HG03565 (cell line): ENCODE results near the gene PDXDC1.
"Not testable (repeated sequence)": the region's sequence is repeated elsewhere in the genome, so short reads cannot be mapped to it uniquely, and the experiment has no call there.

Experiments
- ATAC-seq: cut with Tn5 transposase; IDR thresholded peaks from one replicate; pipeline ENCODE4 v1.9.1; 2021; ENCODE audit warnings: mild to moderate bottlenecking, moderate library complexity; ENCODE audit not compliant: unreplicated experiment

Gene PDXDC1

GRCh38 chr16:15015671-15016070 lies 40.8 kb downstream of the PDXDC1 start:
- not testable (repeated sequence) for ATAC-seq

- not testable (repeated sequence) for ATAC-seq
Observed at GRCh38 chr16:15016354-15016753, 41.5 kb downstream of the PDXDC1 start.

DNA sequence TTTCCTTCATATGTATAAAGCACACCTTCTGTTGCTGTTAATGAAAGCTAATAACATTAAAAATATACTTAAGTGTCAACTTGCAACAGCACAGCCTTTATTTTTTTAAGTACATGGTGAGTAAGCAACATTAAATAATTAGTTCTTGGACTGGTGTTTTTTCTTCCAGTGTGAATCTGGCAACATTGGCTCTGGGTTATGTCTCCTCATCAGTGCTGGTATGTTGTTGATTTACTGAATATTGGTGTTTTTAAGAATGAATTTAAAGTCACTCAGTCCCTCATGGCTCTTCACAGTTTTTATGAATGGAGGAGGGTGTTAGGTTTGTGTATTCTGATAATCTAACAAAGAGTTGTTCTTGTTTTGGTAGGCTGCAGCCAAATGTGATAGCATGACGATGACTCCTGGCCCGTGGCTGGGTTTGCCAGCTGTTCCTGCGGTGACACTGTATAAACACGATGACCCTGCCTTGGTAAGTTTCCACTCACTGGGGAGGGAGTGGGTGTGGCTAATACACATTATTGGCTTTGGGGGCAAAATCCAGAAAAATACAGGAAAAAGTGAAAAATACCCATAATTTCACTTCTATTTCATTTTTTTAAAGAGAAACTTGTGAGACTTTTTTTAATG lies 42.2 kb downstream of the PDXDC1 start:
- ATAC-seq = not testable (repeated sequence)

- ATAC-seq = not testable (repeated sequence)
Observed at GRCh38 chr16:15021429-15021828, 46.6 kb downstream of the PDXDC1 start.

GRCh38 chr16:15022194-15022593 lies 47.4 kb downstream of the PDXDC1 start:
- ATAC-seq = peak; percentile 82

DNA sequence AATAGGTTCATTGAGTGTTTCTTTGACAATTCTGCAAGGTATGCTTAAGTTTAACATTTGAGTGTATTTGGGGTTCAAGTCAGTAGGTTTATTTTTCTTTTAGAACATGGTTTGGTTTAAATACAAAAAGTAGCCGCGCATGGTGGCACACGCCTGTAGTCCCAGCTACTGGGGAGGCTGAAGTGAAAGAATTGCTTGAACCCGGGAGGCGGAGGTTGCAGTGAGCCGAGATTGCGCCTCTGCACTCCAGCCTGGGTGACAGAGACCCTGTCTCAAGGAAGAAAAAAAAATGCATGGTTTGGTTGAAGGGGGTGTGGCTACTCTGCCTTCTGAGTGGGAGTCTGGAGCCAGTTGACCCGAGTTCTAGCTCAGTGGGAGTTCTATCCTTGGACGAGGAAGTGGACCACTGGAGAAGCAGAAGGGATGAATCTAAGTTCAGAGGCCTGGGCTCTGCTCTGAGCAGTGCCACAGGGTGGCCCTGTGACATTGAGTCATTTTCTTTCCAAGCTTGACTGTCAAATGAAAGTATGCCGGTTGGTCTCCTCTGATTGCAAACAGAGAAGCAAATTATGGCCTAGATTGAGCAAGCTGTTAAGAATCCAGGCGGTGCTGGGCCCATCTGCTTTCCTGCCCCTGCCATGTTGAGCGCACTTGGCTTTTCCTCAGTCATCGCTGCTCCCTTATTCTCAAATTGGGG lies 48.7 kb downstream of the PDXDC1 start:
- ATAC-seq = not testable (repeated sequence)

DNA sequence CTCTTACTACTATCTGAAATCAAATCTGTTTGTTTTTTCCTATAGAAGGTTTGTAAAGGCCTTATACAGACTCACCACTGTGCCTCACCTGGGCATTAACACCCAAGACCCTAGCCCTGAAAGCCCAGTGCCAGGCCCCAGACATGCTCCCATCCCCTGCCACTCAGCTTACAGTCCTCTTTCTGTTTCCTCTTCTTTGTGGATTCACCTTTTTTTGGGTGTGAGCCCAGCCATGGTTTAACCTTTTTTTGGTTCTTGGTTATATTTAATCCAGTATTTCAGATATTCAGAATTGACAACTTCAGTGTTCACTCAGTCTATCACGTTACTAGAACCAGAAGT lies 50.0 kb downstream of the PDXDC1 start:
- ATAC-seq = not testable (repeated sequence)

DNA sequence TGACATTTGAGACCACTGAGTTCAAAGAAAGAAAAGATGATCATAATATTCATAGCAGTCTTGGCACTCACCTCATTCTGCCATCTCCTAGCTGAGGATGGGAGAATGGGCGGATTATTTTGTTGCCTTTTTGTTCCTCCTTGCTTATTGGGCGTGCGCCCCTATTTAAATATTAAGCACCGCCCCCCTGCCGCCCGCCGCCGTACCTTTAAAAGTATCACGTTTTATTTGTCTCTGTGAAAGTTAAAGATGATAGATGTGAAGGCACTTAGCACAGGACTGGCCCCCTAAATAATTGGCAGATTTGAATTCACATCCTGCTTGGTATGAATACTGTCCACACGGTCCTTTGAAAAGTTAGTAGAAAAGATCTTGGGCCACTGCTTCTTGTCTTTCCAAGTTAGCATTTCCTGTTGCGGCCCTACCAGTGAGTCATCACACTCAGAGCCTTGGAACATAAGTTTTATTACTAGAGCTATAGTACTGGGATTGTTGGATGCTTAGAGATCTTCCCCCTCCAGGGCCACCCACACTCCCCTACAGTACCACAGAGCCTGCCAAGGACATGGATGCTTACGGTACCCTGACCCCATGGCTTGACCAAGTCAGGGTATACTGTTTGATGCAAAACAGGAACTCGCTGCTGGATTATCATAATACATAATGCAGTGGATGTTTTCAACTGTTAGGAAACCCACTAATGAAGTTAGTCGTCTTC lies 50.6 kb downstream of the PDXDC1 start:
- ATAC-seq = not testable (repeated sequence)

DNA sequence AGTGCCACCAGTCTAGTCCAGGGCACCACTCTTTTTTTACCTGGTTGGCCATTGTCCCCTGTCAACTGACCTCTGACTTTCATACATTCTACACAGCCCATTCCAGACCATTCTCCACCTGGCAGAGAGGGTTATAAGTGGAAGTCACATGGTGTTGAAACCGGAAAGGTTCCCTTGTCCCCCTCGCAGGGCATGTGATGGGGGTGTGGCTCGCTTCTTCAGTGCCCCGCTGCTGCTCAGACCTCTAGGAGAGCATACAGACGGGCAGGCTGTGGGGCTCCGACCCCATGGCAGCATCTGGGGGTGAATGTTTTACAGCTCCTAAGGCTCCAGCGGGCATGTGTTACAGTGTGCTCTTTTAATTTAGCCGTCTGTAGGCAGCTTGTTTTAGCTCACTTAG lies 52.2 kb downstream of the PDXDC1 start:
- not testable (repeated sequence) for ATAC-seq

- not testable (repeated sequence) for ATAC-seq
Observed at GRCh38 chr16:15027503-15028344, 52.9 kb downstream of the PDXDC1 start.

GRCh38 chr16:15028345-15028715 lies 53.5 kb downstream of the PDXDC1 start:
- ATAC-seq = not testable (repeated sequence)

DNA sequence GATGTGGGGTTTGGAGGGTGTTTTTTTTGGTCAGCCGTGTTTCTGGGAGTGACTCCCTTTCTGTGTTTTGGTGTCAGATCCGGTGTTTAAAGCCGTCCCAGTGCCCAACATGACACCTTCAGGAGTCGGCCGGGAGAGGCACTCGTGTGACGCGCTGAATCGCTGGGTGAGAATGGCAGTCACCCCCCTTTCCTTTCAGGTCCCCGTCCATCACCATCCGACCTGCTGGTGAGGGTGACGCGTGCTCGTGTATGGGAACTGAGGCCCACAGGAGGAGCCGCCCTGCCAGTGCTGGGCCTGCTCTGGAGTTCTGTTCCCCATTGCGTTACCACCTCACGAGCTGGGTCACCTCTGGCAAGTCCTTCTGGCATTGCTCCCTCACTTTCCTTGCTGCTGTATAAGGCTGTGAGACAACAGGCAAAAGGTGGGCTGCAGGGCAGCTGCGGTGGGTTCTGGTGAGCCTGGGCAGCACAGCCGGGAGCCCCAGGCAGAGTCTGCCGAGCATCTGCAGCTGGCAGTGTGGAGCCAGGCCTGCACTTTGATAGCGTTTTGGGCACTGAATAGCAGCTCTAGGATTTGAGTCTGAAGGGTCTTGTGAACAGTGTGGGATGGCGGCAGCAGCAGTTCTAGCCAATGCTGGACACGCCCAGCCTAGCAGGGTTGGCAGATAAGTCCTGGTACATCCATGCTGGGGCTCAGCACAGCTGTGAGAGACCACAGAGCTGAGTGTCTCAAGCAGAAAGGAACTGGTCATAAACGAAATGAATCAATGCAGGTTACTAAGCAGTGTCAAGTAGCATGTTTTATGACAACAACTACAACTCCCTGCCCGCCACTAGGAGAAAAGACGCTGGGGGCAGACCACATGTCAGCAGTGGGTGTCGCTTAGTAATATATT lies 54.2 kb downstream of the PDXDC1 start:
- not testable (repeated sequence) for ATAC-seq

GRCh38 chr16:15029749-15030148 lies 54.9 kb downstream of the PDXDC1 start:
- ATAC-seq = not testable (repeated sequence)

DNA sequence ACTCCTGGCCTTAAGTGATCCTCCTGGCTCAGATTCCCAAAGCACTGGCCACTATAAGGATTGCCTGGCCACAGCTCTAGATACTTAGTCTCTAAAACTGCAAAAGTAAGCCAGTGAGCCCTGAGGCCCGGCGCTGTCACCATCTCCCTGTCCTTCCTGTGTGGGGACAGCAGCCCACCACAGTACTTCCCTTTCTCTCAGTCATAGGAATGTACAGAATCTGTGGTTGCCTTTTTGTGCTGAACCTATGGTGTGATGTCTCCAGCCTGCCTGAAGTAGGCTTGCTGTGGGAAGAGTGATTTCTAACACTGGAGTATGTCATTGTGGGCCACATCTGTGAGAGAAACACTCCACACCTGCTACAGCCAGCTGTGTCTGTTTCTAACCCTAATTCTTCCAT lies 56.4 kb downstream of the PDXDC1 start:
- no peak for ATAC-seq

GRCh38 chr16:15031586-15031985 lies 56.8 kb downstream of the PDXDC1 start:
- ATAC-seq = no peak

DNA sequence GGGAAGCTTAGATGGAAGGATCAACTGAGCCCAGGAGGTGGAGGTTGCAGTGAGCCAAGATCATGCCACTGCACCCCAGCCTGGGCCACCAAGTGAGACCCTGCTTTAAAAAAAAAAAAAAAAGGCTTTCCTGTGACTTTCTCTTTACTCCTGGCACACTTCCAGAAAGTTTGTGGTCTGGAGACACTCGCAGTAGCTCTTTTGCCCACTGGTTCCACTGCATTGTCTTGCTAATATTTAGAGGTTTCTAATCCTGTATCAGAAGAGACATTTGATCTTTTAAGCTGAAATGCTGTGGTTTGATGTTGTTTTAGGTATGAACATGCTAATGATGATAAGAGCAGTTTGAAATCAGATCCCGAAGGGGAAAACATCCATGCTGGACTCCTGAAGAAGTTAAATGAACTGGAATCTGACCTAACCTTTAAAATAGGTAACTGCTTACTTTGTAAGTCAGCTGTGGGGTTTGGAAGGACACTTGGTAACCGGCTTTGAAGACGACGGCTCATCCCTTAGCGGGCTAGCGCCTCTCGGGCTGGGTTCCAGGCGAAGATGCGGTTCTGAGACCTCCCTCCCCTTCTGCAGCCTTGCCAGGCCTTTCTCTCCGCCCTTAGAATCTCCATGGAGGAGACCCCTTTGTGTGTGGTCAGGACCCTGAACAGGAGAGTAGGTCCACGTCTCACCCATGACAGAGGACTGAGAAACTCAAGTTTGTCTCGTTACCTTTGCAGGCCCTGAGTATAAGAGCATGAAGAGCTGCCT lies 57.9 kb downstream of the PDXDC1 start:
- no peak for ATAC-seq

DNA sequence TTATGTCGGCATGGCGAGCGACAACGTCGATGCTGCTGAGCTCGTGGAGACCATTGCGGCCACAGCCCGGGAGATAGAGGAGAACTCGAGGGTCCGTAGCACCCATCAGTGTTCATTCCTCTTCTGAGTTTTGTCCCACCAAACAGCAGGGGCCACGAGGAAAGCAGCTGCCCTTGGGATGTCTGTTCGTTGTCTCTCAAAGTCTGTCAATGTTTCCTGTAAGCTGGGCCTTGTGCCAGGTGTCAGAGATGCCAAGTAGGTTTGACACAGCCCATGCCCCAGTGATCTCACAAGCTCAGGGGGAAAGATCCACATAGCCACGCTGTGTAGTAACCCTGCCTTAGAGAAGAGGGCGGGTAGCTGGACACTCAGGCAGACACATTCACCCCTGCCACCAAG lies 58.5 kb downstream of the PDXDC1 start:
- no peak for ATAC-seq

DNA sequence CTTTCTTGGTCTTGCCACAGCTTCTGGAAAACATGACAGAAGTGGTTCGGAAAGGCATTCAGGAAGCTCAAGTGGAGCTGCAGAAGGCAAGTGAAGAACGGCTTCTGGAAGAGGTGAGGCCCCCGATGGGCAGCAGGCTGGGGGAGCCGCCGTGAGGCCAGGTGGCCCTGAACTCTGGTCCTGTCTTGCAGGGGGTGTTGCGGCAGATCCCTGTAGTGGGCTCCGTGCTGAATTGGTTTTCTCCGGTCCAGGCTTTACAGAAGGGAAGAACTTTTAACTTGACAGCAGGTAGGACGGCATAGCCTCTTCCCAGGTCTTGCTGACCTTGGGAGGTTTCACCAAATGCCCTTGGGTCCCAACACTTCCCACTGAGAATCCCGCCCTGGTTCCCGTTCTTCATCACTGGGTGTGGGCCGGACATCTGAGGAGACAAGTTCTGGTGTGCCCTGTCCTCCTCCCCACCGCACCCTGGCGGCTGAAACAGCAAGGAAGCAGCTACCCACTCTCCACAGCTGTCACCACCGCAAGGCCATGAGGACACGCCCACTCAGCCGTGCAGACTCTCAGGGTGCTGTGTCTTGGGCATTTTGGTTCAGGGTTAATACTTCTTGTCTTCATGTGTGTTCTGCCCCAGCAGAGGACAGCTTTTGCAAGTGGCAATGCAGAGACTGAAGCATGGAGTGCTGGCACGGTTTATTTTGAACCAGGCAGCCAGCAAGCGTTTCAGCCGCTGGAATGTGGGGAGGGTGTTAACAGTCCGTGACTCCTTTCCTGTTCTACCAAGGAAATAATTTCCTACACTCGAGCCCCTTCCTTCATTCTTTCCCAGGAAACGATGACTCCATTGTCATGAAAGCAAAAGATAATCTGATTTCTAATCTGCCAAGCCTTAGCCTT lies 59.7 kb downstream of the PDXDC1 start:
- no peak for ATAC-seq
